ENCODE results near the gene PHLDB2.
A peak's percentile ranks its signal among the peaks of the same experiment; 100 is the strongest.

Gene PHLDB2

GRCh38 chr3:111884411-111885018, 25.4 kb downstream of the PHLDB2 start:
- no peak for DNase-seq

GRCh38 chr3:111885578-111885977, 26.5 kb downstream of the PHLDB2 start:
- no peak for DNase-seq

DNA sequence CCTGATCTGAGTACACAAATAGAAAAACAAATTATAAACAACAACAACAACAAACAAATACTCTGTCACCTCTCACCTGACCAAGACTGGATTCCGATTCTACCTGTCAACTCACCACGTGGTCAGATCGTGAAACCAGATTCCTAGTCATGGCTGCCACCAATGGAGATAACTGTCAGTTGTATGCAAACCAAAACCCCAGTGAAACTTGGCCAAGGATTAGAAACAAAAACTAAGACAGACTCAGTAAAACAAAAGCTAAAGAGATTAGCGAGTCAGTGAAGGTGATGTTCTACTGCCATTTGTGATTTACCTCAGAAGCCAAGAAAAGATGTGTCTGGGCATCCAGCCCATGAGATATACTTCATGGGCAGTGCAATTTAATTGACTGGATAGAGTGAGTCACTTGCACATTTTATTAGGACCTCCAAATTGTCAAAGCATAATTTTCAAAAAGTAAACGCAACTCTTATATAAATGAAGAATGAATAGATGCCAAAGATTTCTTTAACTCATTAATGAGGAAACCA, 31.1 kb downstream of the PHLDB2 start:
- no peak for DNase-seq

GRCh38 chr3:111892070-111892469, 33.0 kb downstream of the PHLDB2 start:
- no peak for DNase-seq

GRCh38 chr3:111895071-111895470, 36.0 kb downstream of the PHLDB2 start:
- DNase-seq: peak; percentile 54

- no peak for DNase-seq
These were observed 40.9 kb downstream of the PHLDB2 start for GRCh38 chr3:111899966-111900365.

DNA sequence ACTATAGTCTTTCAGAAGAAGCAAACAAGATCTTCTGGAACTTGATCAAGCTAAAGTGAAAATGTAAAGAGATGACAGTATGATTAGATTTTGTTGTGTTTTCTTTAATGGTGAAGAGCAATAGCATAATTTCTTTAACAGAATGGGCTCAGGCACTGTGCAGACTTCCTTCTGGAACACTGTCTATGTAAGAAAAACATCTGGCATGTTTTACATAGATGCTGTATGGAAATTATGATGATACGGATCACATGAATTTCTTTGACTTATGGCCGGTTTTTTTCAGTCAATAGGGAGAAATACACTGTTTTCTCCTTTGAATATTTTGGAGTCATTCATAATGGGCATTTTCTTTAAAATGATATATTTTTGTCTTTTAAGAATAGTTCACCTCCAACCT, 42.6 kb downstream of the PHLDB2 start:
- DNase-seq: no peak

DNA sequence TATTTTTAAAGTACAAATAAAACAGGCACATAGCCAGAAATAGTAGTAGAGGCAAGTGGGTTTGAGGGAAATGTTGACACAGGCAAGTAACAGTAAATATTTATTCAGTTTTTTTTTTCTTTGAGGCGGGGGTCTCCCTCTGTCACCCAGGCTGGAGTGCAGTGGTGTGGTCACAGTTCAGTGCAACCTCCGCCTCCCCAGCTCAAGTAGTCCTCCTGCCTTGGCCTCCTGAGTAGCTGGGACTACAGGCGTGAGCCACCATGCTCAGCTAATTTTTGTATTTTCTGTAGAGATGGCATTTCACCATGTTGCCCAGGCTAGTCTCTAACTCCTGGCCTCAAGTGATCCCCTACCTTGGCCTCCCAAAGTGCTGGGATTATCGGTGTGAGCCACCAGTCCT, 43.5 kb downstream of the PHLDB2 start:
- DNase-seq: no peak

DNA sequence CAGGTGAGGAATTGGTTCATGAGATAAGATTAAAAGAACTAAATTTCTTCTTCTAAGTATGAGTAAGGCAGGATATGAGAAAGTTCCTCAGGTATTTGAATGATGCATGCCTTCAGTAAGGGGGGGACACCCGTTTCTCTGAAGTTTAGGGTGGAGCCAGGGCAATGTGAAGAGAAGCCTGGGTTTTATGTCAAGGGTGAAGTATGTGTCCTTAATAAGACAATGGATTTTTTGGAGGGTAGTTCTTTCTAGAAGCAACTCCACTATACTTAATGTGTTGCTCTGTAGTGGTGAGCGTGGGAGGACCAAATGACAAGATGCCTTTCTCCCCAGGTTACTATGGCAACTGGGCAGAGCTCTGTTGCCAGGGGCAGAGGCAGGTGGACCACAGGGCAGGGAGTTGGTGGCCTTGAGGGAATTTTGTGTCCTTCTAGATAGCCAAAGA, 44.0 kb downstream of the PHLDB2 start:
- peak; percentile 93 for DNase-seq

GRCh38 chr3:111904376-111905241, 45.5 kb downstream of the PHLDB2 start:
- peak; percentile 96 for DNase-seq

DNA sequence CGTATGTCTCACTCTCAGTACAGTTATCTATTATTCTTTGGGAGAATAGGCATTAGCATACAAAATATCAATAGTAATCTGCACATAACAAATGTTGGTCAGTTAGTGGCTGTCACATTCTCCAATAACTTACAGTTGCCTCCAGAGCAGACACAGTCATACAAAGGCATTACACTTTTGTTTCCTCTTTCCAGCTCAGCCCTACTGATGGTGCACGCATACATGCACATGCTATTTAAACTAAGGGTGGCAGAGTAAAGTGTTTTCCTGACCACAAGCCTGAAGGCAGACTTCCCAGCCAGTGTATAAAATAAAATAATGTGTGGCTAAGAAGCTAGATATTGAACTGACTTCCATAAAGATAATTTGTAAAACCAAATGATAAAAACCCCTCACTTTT, 47.6 kb downstream of the PHLDB2 start:
- DNase-seq: peak; percentile 66

DNA sequence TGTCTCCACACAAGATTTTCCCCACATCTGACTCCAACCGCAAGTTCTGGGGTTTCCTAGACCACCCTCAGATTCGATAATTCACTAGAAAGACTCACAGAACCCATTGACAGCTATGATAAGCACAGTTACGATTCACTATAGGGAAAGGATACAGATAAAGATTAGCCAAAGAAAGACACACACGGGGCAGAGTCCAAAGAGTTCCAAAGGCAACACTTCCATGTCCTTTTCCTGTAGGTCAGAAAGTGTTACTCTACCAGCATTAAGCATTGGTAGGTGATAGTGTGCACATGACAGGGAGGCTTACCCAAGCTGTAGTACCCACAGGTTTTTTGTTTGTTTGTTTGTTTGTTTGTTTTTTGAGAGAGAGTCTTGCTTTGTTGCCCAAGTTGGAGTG, 48.1 kb downstream of the PHLDB2 start:
- DNase-seq: no peak

GRCh38 chr3:111910806-111911205, 51.7 kb downstream of the PHLDB2 start:
- peak; percentile 87 for DNase-seq

- DNase-seq: no peak
These were observed 52.4 kb downstream of the PHLDB2 start for GRCh38 chr3:111911446-111911845.

DNA sequence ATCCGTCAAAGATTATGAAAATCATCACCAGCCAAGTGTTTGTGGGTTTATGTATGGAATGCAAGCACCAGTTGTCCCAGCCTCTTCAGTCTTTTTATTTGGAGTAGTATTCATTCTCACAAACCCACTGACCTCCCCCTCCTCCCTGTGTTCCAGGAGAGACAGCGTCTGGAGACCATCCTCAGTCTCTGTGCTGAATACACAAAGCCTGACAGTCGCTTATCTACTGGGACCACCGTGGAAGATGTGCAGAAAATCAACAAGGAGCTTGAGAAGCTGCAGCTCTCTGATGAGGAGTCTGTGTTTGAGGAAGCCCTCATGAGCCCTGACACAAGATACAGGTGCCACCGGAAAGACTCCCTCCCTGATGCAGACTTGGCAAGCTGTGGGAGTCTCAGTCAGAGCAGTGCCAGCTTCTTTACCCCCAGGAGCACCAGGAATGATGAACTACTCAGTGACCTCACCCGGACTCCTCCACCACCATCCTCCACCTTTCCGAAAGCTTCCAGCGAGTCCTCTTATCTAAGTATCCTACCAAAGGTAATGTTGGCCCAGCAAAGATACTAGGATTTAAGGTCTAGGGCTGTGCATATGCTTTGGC, 54.2 kb downstream of the PHLDB2 start:
- DNase-seq: no peak

DNA sequence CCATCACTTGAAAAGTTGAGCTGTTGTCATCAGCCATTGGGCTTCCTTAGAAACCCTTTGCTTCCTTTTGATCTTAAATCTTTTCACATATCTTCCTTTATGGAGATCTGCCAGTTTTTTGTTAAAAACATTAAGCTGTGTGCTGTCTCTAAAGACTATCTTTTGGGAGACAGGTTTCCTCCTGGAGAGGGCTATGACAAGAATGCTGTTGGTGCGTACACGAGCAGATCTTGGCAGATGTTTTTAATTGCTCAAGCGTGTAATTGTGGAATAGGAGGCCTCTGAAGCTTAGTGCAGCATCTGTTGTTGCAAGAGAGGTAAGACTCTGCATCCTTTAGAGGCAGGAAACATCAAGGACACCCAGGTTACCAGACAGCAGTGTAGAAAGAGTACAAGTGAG, 56.8 kb downstream of the PHLDB2 start:
- no peak for DNase-seq

DNA sequence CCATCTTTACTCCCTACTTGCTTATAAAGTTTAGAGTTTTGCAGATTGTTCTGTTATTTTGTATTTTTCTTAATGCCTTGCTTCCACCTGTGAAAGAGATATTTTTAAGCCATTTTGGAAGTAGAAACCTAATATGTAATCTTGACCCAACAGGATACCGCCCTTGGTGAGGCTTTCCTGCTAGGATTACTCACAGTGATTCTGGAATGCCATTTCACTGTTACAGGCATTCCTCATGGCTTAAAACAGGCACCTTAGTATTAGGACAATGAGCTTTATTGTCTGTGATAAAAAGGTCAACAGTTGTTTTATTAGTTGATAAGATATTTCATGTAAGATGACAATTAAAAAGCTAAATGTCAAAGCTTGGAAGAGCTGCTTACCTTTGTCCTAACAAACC, 58.2 kb downstream of the PHLDB2 start:
- peak; percentile 68 for DNase-seq

- no peak for DNase-seq
These were observed 60.5 kb downstream of the PHLDB2 start for GRCh38 chr3:111919370-111920065.

DNA sequence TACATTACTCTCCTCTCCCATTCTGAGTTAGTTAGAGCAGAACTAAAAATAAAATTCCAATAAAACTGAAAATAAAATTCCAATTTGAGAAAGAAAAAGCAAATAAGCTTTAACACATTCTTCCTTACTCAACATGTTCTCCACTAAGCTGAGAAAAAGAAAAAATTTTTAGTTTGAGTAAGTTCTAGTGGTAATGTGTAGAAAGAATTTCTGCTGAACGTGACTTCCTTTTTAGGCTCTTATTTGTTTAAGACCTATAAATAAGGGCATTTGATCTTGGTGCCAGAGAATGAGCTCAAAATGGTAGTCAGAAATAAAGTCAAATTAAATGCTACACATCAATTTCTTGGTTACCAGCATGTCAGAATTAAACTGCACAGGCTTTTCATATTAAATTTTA, 62.1 kb downstream of the PHLDB2 start:
- no peak for DNase-seq

- DNase-seq: peak; percentile 60
These were observed 64.2 kb downstream of the PHLDB2 start for GRCh38 chr3:111923095-111923771.

GRCh38 chr3:111923806-111924205, 64.7 kb downstream of the PHLDB2 start:
- DNase-seq: peak; percentile 62

- no peak for DNase-seq
These were observed 65.2 kb downstream of the PHLDB2 start for GRCh38 chr3:111924283-111924682.

All from fibroblast of skin of back (primary cell).